Central memory CD8-positive, alpha-beta T cell (primary cell): ENCODE measurements around the gene CHMP5.

Source experiments
- ATAC-seq: fragments of 150-1000 bp; cut with Tn5 transposase; replicated peaks from 2 replicates; pipeline ENCODE4 v1.10.0; 2022; ENCODE audit warnings: mild to moderate bottlenecking, moderate FRiP score, moderate number of reproducible peaks; ENCODE audit not compliant: poor library complexity, severe bottlenecking; ENCODE audit errors: extremely low read depth
- DNase-seq, 2 donors: peaks; one replicate each; pipeline ENCODE4 v3.0.0; 2021; ENCODE audit warnings: low spot score in 2 of 2
- H3K27ac Mint-ChIP-seq: one replicate; pipeline ENCODE4 v1.8.0; 2022; ENCODE audit warnings: low read depth, mild to moderate bottlenecking, moderate library complexity, mixed read lengths
- H3K27me3 Mint-ChIP-seq: one replicate; pipeline ENCODE4 v1.8.0; 2022; ENCODE audit warnings: mixed read lengths
- H3K36me3 Mint-ChIP-seq: one replicate; pipeline ENCODE4 v1.8.0; 2022; ENCODE audit warnings: mild to moderate bottlenecking, moderate library complexity, mixed read lengths; ENCODE audit not compliant: insufficient read depth
- H3K4me1 Mint-ChIP-seq: one replicate; pipeline ENCODE4 v1.8.0; 2022; ENCODE audit warnings: mixed read lengths
- H3K4me3 Mint-ChIP-seq: one replicate; pipeline ENCODE4 v1.8.0; 2022; ENCODE audit warnings: mild to moderate bottlenecking, moderate library complexity, mixed read lengths
- H3K9me3 Mint-ChIP-seq: one replicate; pipeline ENCODE4 v1.8.0; 2022; ENCODE audit warnings: mixed read lengths

CHMP5 gene

DNA sequence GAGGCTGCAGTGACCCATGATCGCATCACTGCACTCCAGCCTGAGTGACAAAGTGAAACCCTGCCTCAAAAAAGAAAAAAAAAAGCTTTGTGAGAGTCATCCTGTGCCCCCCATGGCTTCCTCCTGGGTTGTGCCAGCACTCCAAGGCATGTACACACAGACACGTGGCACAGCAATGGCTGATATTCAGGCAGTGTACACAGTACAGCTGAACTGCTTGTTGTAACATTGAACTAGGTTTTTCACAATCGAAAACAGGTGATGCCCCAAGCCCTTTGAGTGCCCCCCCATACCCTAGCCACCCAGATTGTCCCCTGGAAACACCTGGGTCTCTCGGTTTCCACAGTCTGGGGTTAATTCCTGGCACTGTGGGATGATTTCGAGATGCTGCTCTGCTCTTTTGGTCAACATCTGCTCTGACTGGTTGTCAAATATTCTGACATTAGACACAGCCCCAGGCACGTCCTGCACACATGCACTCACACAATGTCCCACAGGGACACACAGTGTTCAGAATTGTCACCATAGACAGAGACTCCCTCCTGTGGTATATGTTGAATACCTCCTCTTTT, 15.7 kb upstream of the CHMP5 start:
- Mint-ChIP-seq H3K27me3 (no peaks in the 10 kb centered on the region), H3K4me3 (no peak overlapping the region), H3K9me3 (no peaks in the 10 kb centered on the region), H3K36me3 (peaks cover 16% of the 10 kb centered on the region), H3K4me1 (no peaks in the 10 kb centered on the region), H3K27ac (peak overlapping the region; percentile 0)
- ATAC-seq (no peak), DNase-seq (no peak)

DNA sequence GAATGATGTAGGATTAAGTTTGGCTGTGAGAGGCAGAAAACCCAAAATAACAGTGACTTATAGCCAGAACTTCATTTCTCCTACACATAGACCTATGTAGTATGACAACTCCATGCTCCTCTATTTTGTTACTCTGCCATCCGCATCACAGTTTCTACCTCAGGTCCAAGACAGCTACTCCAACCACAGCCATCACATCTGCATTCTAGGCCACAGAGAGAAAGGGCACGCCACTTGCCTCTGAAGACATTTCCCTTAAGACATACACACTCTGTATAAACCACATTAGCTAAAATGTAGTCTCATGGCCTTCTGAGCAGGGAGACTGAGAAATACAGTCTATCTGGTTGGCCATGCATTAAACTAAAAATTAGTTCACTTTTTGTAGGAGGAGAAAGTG, 14.9 kb upstream of the CHMP5 start:
- Mint-ChIP-seq H3K4me3 (no peak overlapping the region), H3K4me1 (no peaks in the 10 kb centered on the region), H3K36me3 (peaks cover 24% of the 10 kb centered on the region), H3K9me3 (no peaks in the 10 kb centered on the region), H3K27me3 (no peaks in the 10 kb centered on the region), H3K27ac (peak overlapping the region; percentile 0)
- no peak for ATAC-seq
- DNase-seq, result no peak

DNA sequence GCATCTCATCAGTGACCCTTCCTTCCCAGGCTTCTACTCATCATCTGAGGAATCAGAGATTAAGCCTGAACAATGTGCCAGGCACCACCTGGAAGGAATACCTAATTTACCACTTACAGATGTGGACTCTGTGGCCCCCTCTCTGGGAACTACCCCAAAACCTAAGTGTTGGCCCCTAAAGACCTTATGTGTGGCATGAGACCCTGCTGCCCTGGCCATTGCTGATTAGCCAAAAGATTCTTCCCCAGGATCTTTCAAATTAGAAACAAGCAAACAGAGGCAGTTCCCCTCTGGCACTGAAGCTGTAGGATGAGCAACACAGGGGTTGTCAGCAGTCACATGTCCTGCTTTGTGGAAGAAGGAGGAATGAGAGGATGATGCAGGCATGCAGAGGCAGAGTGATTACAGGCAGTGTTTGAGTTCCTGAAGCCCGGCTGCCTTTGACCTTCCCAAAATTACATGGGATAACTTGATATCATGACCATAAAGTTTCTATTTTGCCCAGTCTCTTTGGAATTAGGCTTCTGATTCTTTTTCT, 14.3 kb upstream of the CHMP5 start:
- Mint-ChIP-seq H3K4me3 (no peak overlapping the region), H3K36me3 (peaks cover 27% of the 10 kb centered on the region), H3K9me3 (no peaks in the 10 kb centered on the region), H3K27me3 (no peaks in the 10 kb centered on the region), H3K27ac (peak overlapping the region; percentile 0), H3K4me1 (no peaks in the 10 kb centered on the region)
- DNase-seq (no peak), ATAC-seq (no peak)

DNA sequence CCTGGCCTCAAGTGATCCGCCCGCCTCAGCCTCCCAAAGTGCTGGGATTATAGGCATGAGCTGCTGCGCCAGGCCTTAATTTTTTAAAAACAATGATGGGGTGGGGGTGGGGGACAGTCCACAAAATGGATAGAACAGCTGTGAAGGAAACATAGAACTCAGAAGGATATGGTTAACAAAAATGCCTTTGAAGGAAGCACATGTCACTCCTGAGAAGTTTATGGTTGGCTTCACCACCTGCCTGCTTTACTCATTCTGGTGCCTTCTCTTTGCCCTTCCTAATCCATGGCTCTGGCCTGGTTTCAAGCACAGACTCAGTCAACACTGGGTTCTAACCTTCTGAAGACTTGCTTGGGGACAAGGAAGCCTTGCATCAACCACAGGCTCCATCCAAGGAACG, 10.6 kb upstream of the CHMP5 start:
- Mint-ChIP-seq H3K36me3 (peaks cover 58% of the 10 kb centered on the region), H3K27ac (no peak overlapping the region), H3K27me3 (no peaks in the 10 kb centered on the region), H3K4me3 (no peak overlapping the region), H3K4me1 (no peaks in the 10 kb centered on the region), H3K9me3 (no peaks in the 10 kb centered on the region)
- no peak for ATAC-seq
- no peak for DNase-seq

DNA sequence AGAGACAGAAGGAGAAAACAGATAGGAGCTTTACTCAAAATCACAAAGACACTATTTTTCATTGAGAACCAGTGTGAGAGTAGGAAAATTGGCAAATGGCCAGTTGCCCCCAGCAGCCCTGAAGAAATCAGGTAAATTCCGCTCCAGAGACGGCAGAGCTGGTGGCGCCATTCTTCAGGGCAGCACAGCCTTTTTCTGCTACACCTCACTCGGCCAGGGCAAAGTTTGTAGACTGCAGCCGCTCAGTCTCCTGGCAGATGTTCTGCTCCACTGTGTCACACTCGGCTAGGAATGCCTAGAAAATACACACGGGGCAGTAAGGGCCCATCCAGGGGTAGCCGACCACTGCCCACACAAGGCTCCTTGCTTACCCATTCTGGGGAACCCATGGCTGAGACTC, 9.8 kb upstream of the CHMP5 start:
- no peak overlapping the region for H3K4me3 Mint-ChIP-seq
- H3K4me1 Mint-ChIP-seq, result peaks cover 5% of the 10 kb centered on the region
- H3K27ac Mint-ChIP-seq, result no peak overlapping the region
- no peak for ATAC-seq
- no peaks in the 10 kb centered on the region for H3K9me3 Mint-ChIP-seq
- H3K27me3 Mint-ChIP-seq, result no peaks in the 10 kb centered on the region
- no peak for DNase-seq
- H3K36me3 Mint-ChIP-seq, result peaks cover 65% of the 10 kb centered on the region

DNA sequence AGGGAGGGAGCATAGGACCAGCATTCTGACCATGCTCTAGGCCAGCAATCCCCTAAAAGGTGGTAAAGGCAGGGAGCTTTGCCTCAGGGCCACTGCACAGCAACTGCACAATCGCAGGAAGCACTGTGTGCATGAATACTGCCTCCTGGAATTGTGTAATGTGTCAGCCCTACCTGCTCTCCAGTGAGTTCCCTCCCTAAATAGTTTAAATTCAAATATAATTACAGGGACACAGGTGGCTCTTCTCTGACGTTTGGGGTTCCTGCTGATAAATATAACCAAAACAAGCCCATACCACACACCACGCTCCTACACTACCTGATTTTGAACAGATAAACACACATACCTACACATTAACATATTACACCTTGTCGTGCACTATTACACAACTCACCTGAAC, 9.4 kb upstream of the CHMP5 start:
- no peak overlapping the region for H3K4me3 Mint-ChIP-seq
- no peak for DNase-seq
- peaks cover 68% of the 10 kb centered on the region for H3K36me3 Mint-ChIP-seq
- no peak overlapping the region for H3K27ac Mint-ChIP-seq
- H3K4me1 Mint-ChIP-seq, result peaks cover 5% of the 10 kb centered on the region
- no peaks in the 10 kb centered on the region for H3K27me3 Mint-ChIP-seq
- ATAC-seq, result no peak
- H3K9me3 Mint-ChIP-seq, result no peaks in the 10 kb centered on the region

DNA sequence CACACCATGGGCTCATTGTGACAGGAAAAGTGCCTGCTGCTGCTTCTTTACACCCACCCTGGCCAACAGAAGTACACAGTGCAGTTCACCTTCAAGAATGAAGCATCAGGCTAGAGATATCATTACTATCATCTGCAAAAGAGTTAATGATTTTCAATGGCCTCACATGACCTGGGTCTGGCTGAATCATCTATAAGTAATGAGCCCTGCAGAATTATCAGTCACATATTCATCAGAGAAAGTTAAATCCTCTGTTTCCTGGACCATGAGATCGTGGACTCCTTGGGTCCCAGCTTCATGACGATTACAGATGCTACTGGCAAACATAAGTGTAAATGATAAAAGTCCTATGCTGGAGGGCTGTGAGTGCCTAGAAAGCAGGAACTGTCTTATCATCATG, 8.6 kb upstream of the CHMP5 start:
- no peaks in the 10 kb centered on the region for H3K9me3 Mint-ChIP-seq
- H3K27me3 Mint-ChIP-seq, result no peaks in the 10 kb centered on the region
- H3K36me3 Mint-ChIP-seq, result peaks cover 74% of the 10 kb centered on the region
- ATAC-seq (no peak), DNase-seq (no peak)
- H3K27ac Mint-ChIP-seq, result no peak overlapping the region
- H3K4me3 Mint-ChIP-seq, result no peak overlapping the region
- peaks cover 5% of the 10 kb centered on the region for H3K4me1 Mint-ChIP-seq

DNA sequence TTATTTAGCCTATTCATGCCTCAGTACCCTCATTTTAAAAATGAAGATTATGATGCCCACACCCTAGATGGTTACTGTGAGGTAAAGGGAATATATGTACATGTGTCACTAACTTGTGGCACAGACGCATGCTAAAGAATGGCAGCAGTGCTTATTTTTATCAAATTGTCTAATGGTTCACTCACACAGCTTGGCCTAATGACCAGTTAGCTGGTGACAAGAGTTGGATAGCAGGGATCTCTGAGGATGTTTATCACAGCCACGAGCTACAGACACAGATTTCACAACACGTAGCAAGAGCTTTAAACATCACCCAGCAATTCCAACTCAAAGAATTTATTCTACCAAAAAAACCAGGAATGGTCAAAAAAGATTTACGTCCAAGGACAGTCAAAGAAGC, 7.6 kb upstream of the CHMP5 start:
- DNase-seq (no peak), ATAC-seq (no peak)
- peaks cover 5% of the 10 kb centered on the region for H3K4me1 Mint-ChIP-seq
- no peak overlapping the region for H3K27ac Mint-ChIP-seq
- H3K27me3 Mint-ChIP-seq, result no peaks in the 10 kb centered on the region
- H3K36me3 Mint-ChIP-seq, result peaks cover 79% of the 10 kb centered on the region
- no peaks in the 10 kb centered on the region for H3K9me3 Mint-ChIP-seq
- no peak overlapping the region for H3K4me3 Mint-ChIP-seq

DNA sequence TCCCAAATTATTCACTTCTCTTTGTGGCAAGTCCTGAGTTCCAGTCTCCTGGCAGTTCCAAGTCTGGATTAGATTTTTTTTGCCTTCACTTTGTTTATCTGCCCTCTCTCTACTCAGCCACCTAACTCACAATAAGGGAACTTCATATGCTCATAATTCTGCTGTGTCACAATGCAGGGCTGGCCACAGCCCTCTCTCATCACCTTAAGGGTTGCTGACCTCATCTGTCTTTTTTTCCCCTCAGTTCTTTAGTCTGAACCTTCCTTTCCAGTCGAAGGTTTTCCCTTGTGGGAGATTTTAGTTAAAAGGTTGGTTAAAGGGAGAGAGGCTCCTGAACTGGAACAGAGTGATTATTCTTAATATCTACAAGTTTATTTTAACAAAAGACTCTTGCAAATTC, 4.5 kb upstream of the CHMP5 start:
- no peaks in the 10 kb centered on the region for H3K27me3 Mint-ChIP-seq
- H3K27ac Mint-ChIP-seq, result no peak overlapping the region
- peaks cover 65% of the 10 kb centered on the region for H3K36me3 Mint-ChIP-seq

DNA sequence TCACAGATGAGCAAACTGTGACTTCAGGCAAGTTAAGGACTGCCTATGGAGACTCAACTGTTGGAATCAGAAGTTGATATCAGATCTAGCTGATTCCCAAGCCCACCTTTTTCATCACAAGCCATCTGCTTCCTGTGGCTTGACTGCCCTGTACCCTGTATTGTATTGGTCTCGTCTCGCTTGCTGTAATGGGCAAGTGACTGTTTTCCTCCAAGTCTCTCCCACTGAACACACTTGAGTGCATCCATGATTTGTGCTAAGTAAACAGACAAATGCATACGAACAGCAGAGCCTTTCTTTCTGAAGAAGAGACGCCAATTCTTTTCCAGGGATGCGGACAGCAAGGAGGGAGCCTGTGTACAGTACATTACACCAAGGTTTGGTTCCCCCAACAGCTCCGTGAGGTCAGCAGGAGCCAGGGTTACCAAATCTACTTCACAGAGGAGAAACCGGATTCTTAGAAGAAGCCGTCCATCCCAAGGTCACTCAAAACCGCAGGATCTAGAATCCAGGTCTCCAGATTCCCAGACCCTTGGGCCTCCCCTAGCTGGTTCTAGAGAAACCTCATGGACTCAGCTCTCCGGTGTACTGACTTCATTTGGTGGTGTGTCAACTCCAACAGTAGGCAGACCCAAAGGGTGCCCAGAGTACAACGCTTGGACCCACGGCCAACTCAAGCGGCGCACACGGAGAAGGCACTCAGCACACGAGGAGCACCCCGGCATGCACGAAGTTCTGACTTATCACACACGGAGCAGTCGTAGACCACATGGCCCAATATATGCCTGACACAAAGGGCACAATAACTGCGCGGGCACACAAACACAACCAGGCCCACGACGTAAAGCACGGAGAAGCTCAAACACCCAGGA, 1.5 kb upstream of the CHMP5 start:
- ATAC-seq (no peak), DNase-seq (no peak)
- Mint-ChIP-seq H3K36me3 (peaks cover 53% of the 10 kb centered on the region), H3K27ac (peak overlapping the region; percentile 91), H3K4me1 (peaks cover 47% of the 10 kb centered on the region), H3K27me3 (no peaks in the 10 kb centered on the region), H3K4me3 (peak overlapping the region; percentile 80), H3K9me3 (no peaks in the 10 kb centered on the region)

More for the DNA sequence above, 4.5 kb upstream of the CHMP5 start:
- Mint-ChIP-seq H3K4me3 (no peak overlapping the region), H3K4me1 (peaks cover 26% of the 10 kb centered on the region), H3K9me3 (no peaks in the 10 kb centered on the region)
- no peak for ATAC-seq
- no peak for DNase-seq

DNA sequence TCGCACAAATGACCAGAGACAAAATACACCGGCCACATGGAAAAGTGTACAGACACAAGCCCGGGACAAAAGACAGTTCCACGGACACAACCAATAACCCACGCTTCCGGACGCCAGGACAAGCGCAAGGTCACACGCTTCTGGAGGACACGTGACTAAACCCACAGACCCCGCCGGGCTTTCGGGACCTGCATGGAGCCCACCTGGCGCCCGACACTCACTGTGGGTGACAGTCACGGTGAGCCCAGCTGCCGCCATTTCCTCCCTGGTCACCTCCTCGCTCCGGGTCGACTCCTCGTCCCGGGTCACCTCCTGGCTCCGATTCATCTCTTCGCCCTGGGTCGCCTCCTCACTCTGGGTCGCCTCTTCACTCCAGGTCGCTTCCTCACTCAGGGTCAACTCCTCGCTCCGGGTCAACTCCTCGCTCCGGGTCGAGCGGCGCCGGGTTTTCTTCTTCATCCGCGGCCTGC, 811 bp upstream of the CHMP5 start:
- Mint-ChIP-seq H3K4me1 (peaks cover 47% of the 10 kb centered on the region), H3K27ac (peak overlapping the region; percentile 91), H3K36me3 (peaks cover 47% of the 10 kb centered on the region), H3K9me3 (no peaks in the 10 kb centered on the region), H3K27me3 (no peaks in the 10 kb centered on the region), H3K4me3 (peak overlapping the region; percentile 80)
- ATAC-seq (peak; percentile 1), DNase-seq (no peak)

DNA sequence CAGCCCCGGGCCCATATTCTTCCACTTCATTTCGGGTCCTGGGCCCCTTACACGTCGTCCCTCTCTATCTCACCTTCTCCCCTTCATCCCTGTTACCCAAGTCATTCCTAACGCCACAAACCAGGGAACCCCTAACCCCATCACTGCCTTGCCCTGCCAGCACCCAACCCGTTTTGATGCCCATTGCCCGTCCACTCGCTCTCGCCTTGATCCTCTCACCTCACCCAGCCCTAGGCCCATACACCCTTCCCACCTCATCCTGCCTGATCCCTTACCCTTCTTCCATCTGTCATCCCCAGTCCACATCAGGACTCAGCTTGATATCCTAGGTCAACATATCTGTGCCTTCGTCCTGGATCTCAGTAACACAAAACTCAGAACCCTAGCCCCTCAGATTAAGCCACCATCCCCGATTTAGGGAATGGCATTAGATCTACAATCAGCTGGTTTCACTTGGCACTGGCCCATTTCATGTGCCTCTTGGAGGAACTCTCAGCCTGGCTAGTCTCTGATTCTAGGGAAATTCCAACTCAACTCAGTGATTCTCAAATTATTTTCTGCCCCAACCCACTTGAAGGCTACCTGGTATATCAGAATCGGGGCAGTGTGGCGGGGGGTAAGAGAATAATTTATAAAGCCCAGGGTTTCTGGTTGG, 489 bp downstream of the CHMP5 start:
- ATAC-seq (no peak), DNase-seq (no peak)
- H3K27ac Mint-ChIP-seq, result peak overlapping the region; percentile 91
- no peaks in the 10 kb centered on the region for H3K9me3 Mint-ChIP-seq
- peak overlapping the region; percentile 80 for H3K4me3 Mint-ChIP-seq
- H3K27me3 Mint-ChIP-seq, result no peaks in the 10 kb centered on the region
- peaks cover 42% of the 10 kb centered on the region for H3K4me1 Mint-ChIP-seq
- H3K36me3 Mint-ChIP-seq, result peaks cover 46% of the 10 kb centered on the region
